Measurements from ENCODE around the gene LBHD2. TPM values are rescaled to one million over a fixed set of nuclear protein-coding genes. Genes with fewer than 3 reads are reported as not detected.

Gene LBHD2
- total and polyA plus RNA-seq, 10 of the 15 experiments (the other 5 are each of a cell fraction or from before 2014, with no cell fraction given), result not detected

- TF ChIP-seq, protein P1, sequence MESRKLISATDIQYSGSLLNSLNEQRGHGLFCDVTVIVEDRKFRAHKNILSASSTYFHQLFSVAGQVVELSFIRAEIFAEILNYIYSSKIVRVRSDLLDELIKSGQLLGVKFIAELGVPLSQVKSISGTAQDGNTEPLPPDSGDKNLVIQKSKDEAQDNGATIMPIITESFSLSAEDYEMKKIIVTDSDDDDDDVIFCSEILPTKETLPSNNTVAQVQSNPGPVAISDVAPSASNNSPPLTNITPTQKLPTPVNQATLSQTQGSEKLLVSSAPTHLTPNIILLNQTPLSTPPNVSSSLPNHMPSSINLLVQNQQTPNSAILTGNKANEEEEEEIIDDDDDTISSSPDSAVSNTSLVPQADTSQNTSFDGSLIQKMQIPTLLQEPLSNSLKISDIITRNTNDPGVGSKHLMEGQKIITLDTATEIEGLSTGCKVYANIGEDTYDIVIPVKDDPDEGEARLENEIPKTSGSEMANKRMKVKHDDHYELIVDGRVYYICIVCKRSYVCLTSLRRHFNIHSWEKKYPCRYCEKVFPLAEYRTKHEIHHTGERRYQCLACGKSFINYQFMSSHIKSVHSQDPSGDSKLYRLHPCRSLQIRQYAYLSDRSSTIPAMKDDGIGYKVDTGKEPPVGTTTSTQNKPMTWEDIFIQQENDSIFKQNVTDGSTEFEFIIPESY (IDR thresholded peaks at IDR 0.05), result no peak
- TF ChIP-seq, protein P2, sequence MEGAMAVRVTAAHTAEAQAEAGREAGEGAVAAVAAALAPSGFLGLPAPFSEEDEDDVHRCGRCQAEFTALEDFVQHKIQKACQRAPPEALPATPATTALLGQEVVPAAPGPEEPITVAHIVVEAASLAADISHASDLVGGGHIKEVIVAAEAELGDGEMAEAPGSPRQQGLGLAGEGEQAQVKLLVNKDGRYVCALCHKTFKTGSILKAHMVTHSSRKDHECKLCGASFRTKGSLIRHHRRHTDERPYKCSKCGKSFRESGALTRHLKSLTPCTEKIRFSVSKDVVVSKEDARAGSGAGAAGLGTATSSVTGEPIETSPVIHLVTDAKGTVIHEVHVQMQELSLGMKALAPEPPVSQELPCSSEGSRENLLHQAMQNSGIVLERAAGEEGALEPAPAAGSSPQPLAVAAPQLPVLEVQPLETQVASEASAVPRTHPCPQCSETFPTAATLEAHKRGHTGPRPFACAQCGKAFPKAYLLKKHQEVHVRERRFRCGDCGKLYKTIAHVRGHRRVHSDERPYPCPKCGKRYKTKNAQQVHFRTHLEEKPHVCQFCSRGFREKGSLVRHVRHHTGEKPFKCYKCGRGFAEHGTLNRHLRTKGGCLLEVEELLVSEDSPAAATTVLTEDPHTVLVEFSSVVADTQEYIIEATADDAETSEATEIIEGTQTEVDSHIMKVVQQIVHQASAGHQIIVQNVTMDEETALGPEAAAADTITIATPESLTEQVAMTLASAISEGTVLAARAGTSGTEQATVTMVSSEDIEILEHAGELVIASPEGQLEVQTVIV (IDR thresholded peaks at IDR 0.05; ENCODE audit: borderline replicate concordance, partially characterized antibody), result no peak
- TF ChIP-seq CHD2 (IDR thresholded peaks at IDR 0.05; ENCODE audit: borderline replicate concordance, low read depth, low read length), result no peak
Measured at GRCh38 chr14:103103461-103104388, 19.7 kb downstream of the LBHD2 start (continued).

- Histone ChIP-seq H4K20me1 (ENCODE audit: control insufficient read depth, insufficient read depth) (no peaks in the 10 kb centered on the region), H3K27me3 (replicated peaks in 1 of 2; ENCODE audit: control insufficient read depth in 2 of 2, insufficient read depth in 2 of 2, low read length in 1 of 2) (peaks cover 5 to 11% of the 10 kb centered on the region in 2 experiments; a peak in 2 of 4 replicates), H3K9me3 (replicated peaks; ENCODE audit: control insufficient read depth, insufficient read depth, low read length) (no peaks in the 10 kb centered on the region), H3K79me2 (ENCODE audit: control insufficient read depth, insufficient read depth, low read length) (no peaks in the 10 kb centered on the region), H3K4me2 (ENCODE audit: control insufficient read depth, insufficient read depth) (no peak overlapping the region), H2AFZ (ENCODE audit: control insufficient read depth, low read depth, low read length) (no peak overlapping the region), H3K27ac (ENCODE audit: control insufficient read depth, insufficient read depth) (no peak overlapping the region), H3K36me3 (ENCODE audit: control insufficient read depth in 2 of 2, insufficient read depth in 2 of 2, low read length in 1 of 2) (no peaks in the 10 kb centered on the region), H3K4me1 (ENCODE audit: control insufficient read depth, insufficient read depth, low read length) (peaks cover 39% of the 10 kb centered on the region), H3K9ac (ENCODE audit: control insufficient read depth, insufficient read depth, low read length) (no peak overlapping the region), H3K4me3 (no peak overlapping the region)
- ChIA-PET CTCF (interaction anchor here (0.6 to 5.0 kb wide), 34 partner anchors 8 to 409 kb away, joined by 3 to 202 read pairs (median 9); partner anchors contain the start of gene TNFAIP2), SMC1A (ENCODE audit: uncharacterized antibody, unreplicated experiment) (interaction anchor here (0.6 to 4.6 kb wide), 21 partner anchors 8 to 410 kb away, joined by 3 to 76 read pairs (median 6); no protein-coding TSS in a partner anchor), RAD21 (ENCODE audit: unreplicated experiment) (interaction anchor here (0.6 to 4.6 kb wide), 35 partner anchors 9 to 411 kb away, joined by 3 to 120 read pairs (median 4); partner anchors contain the start of gene EXOC3L4), POLR2A (interaction anchor here (0.5 to 1.7 kb wide), 6 partner anchors 20 to 82 kb away, joined by 3 to 7 read pairs (median 4); no protein-coding TSS in a partner anchor)
- 10% methylated on average over 20 of the region's 20 CpGs for WGBS (ENCODE audit: insufficient coverage, insufficient replicate concordance, low lambda C conversion rate, missing lambda C conversion rate)
- in situ Hi-C loops (cut with MboI), result no loop called here
- DNase-seq (ENCODE audit: low read depth, low spot score) (no peak), ATAC-seq (no peak), FAIRE-seq (no peak)
- intact Hi-C loops (cut with micrococcal nuclease; ENCODE audit: unreplicated experiment), result no loop called here
- BruUV-seq (replicated peaks), result no TSS peak
- TF ChIP-seq TCF7 (IDR thresholded peaks at IDR 0.05; ENCODE audit: borderline replicate concordance), result no peak
- no peak for TF ChIP-seq SPI1 (IDR thresholded peaks at IDR 0.05; ENCODE audit: borderline replicate concordance, insufficient read depth, low read depth, low read length)
- no peak for TF ChIP-seq IRF4 (IDR thresholded peaks at IDR 0.05; ENCODE audit: low read depth, low read length)
- no peak for TF ChIP-seq NFYA (IDR thresholded peaks at IDR 0.05; ENCODE audit: borderline replicate concordance, low read depth, low read length)
- TF ChIP-seq MTA3 (IDR thresholded peaks at IDR 0.05; ENCODE audit: borderline replicate concordance, low read length), result no peak
- no peak for TF ChIP-seq BRCA1 (IDR thresholded peaks at IDR 0.05; ENCODE audit: low read depth, low read length)
- TF ChIP-seq BACH1 (IDR thresholded peaks at IDR 0.05; ENCODE audit: borderline replicate concordance), result no peak
- TF ChIP-seq PML (IDR thresholded peaks at IDR 0.05; ENCODE audit: low read length), result no peak
- no peak for TF ChIP-seq USF2 (IDR thresholded peaks at IDR 0.05; ENCODE audit: borderline replicate concordance, low read depth, low read length)
- TF ChIP-seq TBL1XR1 (IDR thresholded peaks at IDR 0.05; ENCODE audit: low read depth, low read length), result no peak
- no peak for TF ChIP-seq ZNF217 (IDR thresholded peaks at IDR 0.05)
Measured at GRCh38 chr14:103104389-103104653, 20.3 kb downstream of the LBHD2 start.
